Astrocyte of the spinal cord (primary cell): ENCODE data around the gene INPP4B.

ENCODE experiments used
- DNase-seq: peaks from one replicate; pipeline ENCODE4 v3.0.0; 2011; ENCODE audit warnings: low read depth, low spot score
- H3K4me3 ChIP-seq: 2 replicates; pipeline ENCODE4 v1.5.1; 2011; ENCODE audit warnings: low read depth, mild to moderate bottlenecking, low read length, moderate library complexity
- CTCF ChIP-seq: IDR thresholded peaks from 2 replicates; pipeline ENCODE4 v1.5.1; 2012; ENCODE audit warnings: low read depth, mild to moderate bottlenecking, low read length, inconsistent platforms
- in situ Hi-C: cut with HindIII; loops from 2 replicates; pipeline ENCODE4 v1.10.0; 2017; ENCODE audit warnings: low sequenced_read_pairs

The INPP4B gene

DNA sequence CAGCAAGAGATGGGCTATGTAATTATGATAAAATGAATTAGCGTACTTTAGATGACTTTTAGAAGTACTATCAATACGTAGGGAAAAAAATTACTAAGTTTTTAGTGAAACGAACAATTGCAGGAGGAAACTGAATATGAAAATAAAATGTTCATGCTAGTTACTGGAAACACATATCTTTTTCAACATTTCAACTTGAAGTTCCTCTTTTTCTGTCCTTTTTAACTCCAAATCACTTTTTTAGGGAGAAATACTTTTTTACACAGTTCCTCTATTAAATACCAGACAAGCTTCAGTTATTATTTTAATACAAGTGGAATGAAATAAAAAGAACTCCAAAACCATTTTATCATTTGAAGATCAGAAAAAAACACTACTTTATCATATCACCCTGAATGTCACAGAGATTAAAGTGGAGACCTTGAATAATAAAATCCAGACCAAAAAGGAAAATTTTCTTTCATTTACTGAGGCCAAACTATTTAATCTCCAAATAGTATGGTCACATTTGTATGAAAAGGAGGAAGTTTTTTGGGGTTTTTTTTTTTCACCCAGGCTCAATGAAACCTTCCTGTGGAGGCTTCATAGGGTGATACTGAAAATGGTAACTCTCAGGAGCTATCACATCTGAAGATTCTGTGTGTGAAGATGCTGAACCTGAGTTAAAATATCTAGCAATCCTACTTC lies 306.2 kb downstream of the INPP4B start:
- DNase-seq, result no peak
- no peak overlapping the region for H3K4me3 ChIP-seq
- in situ Hi-C loops, result no loop called here
- no peak for TF ChIP-seq CTCF

DNA sequence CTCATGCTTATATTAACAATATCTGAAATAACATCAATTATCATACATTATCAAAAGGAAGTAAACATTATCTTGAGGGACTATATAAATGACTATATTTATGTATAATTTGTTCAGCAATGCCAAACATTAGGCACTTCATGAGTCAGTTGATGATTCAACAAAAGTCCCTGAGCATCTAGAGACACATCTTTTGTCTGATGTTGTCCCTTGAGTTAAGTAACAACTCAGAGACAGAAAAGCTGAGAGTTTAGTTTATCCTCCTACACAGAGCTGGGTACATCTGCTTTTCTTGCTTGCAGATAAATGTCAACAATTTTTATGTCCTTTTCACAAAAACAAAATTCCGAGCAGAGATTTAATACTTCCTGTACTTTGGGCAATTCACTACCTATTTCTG lies 311.1 kb downstream of the INPP4B start:
- in situ Hi-C loops, result no loop called here
- no peak overlapping the region for H3K4me3 ChIP-seq
- DNase-seq, result no peak
- TF ChIP-seq CTCF, result no peak

GRCh38 chr4:142532054-142532453 lies 314.0 kb downstream of the INPP4B start:
- in situ Hi-C loops, result no loop called here
- no peak for TF ChIP-seq CTCF
- H3K4me3 ChIP-seq, result no peak overlapping the region
- no peak for DNase-seq

DNA sequence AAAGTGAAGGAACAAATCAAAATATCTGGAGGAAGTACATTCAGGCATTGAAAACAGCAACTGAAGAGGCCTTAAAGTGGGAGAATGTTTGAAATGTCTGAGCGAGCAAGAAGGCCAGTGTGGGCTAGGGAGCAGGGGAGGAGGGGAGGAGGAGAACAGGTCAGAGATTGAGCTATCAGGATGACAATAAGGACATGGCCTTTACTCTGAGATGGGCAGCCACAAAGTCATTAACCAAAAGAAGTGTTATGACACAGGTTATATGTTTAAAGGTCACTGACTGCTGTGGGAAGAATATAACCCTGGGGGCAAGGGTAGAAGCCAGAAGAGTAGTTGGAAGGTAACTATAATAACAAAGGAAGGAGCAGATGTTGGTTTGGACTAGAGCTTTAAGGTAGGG lies 315.4 kb downstream of the INPP4B start:
- no peak for TF ChIP-seq CTCF

GRCh38 chr4:142528433-142528832 lies 317.7 kb downstream of the INPP4B start:
- H3K4me3 ChIP-seq, result no peak overlapping the region
- no peak for TF ChIP-seq CTCF
- DNase-seq, result no peak
- in situ Hi-C loops, result no loop called here

More for the DNA sequence above, 315.4 kb downstream of the INPP4B start:
- in situ Hi-C loops, result no loop called here
- no peak for DNase-seq
- H3K4me3 ChIP-seq, result no peak overlapping the region

DNA sequence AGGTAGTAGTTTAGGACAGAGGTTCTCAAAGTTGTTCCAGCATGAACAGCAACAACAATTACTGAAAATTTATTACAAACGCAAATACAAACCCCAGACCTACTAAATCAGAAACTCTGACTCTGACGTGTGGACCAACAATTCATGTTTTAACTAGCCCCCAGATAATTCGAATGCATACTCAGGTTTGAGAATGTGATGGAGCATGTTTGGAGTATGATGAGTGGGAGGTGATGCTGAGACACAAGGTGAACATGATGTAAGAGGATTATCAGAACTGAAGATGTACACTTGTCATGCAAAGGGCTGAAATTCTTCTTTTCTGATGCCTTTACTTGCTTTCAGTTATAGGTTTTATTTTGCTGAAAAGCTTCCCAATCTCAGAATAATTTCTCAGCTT lies 323.0 kb downstream of the INPP4B start:
- in situ Hi-C loops, result no loop called here

More for the DNA sequence above, 323.0 kb downstream of the INPP4B start:
- no peak for TF ChIP-seq CTCF
- DNase-seq, result no peak
- H3K4me3 ChIP-seq, result no peak overlapping the region
